Pancreas (tissue), 10 donors: ENCODE measurements around the gene ZNF273. TPM values are rescaled to one million over a fixed set of nuclear protein-coding genes. Genes with fewer than 3 reads are reported as not detected.
"Not testable (repeated sequence)": the region's sequence is repeated elsewhere in the genome, so short reads cannot be mapped to it uniquely, and the experiment has no call there.

Source experiments
- ATAC-seq, 4 donors: fragments of 200-7000 bp; cut with Tn5 transposase; one replicate each; pipeline versions ENCODE4 v1.8.0 to v1.9.1; 2020; ENCODE audit warnings: mild to moderate bottlenecking in 4 of 4, moderate library complexity in 4 of 4
- DNase-seq, 6 donors: peaks; one replicate each; pipeline ENCODE4 v3.0.0-alpha.2; 2020
- FAIRE-seq: peaks from 2 replicates; lab custom pipeline; 2012; peaks lifted over from hg19 to GRCh38; lab: Jason Lieb, UNC
- H3K27ac ChIP-seq, 4 donors: fragments of 200-600 bp; sonication (generic); 1 replicate in 3 of 4; 2 replicates in 1 of 4; pipeline versions ENCODE4 v1.5.0 to v1.8.0; 2020
- H3K27me3 ChIP-seq, 4 donors: fragments of 200-600 bp; one replicate each; pipeline ENCODE4 v1.8.0; 2021
- H3K36me3 ChIP-seq, 3 donors: fragments of 200-600 bp; sonication (generic) in 1 of 3; one replicate each; pipeline versions ENCODE4 v1.5.0 to v1.8.0; 2020 to 2021
- H3K4me1 ChIP-seq, 3 donors: fragments of 200-600 bp; one replicate each; pipeline ENCODE4 v1.8.0; 2021
- H3K4me3 ChIP-seq, 4 donors: fragments of 200-600 bp; sonication (generic) in 2 of 4; one replicate each; pipeline versions ENCODE4 v1.5.0 to v1.8.0; 2020 to 2021
- H3K9me3 ChIP-seq, 4 donors: fragments of 200-600 bp; one replicate each; pipeline ENCODE4 v1.8.0; 2021
- CTCF ChIP-seq, 4 donors: fragments of 200-600 bp; sonication (generic) in 3 of 4; IDR thresholded peaks; one replicate each; pipeline versions ENCODE4 v1.5.0 to v1.8.0; 2021; ENCODE audit warnings: antibody characterized with exemption in 4 of 4
- WGBS, 2 donors: extraction: QIAGEN DNeasy Blood & Tissue Kit; methylation state at CpG; one replicate each; pipeline ENCODE4 v1.1.7; 2013; 5-methylcytosine and 5-hydroxymethylcytosine counted together
- intact Hi-C, 3 donors: fragments of 100-400 bp; cut with DNase I; formaldehyde crosslinking; loops; one replicate each; pipeline versions ENCODE4 v1.11.1 to v1.14.2; 2022
- polyA plus RNA-seq, 2 donors: library from polyadenylated mRNA; stranded (reverse); fragments of 200-250 nt; gene quantifications; one replicate each; pipeline ENCODE4 v1.2.3, GENCODE V29; 2013
- total RNA-seq, 6 donors: library from RNA; stranded (reverse); fragmentation: NEBNext Ultra II Directional in 4 of 6; extraction: Animal tissue kit (Norgen Biotek cat#: 25700) in 4 of 6; gene quantifications; one replicate each; pipeline versions ENCODE4 v1.2.1 to v1.2.4, GENCODE V29; 2021 to 2023
- donor health status: healthy with polysubstance abuse.
- donor health status: DM: no; HTN: no; CAD: no; lungs with moderate emphysema.
- donor health status: DM: no; HTN: no; CAD: no.
- donor health status: control.
- donor health status: control.
- donor health status: Bipolar disorder and iron deficiency.
- donor health status: DM: yes; HTN: yes; CAD: no.
- donor health status: DM: no; HTN: no; CAD: no.
- donor health status: DM: no; HTN: no; CAD: no.
- donor health status: DM: yes; HTN: yes; CAD: no.

The ZNF273 gene
- total and polyA plus RNA-seq, 8 donors: 1.7 to 8.0 (median 3.6) TPM

- H3K27me3 ChIP-seq: no peaks in the 10 kb centered on the region
- no peaks in the 10 kb centered on the region for H3K9me3 ChIP-seq
- H3K4me1 ChIP-seq: no peaks in the 10 kb centered on the region
- WGBS, 2 donors: 25 to 29% methylated on average over 18 of the region's 18 CpGs
- peak overlapping the region; percentile 50 to 65 (median 60) for H3K4me3 ChIP-seq
- DNase-seq: no peak
- no peak for TF ChIP-seq CTCF (IDR thresholded peaks at IDR 0.05)
- intact Hi-C loops: no loop called here
- no peak for FAIRE-seq
- no peak overlapping the region for H3K27ac ChIP-seq
- peak in 1 of 4 donors; percentile 4 for ATAC-seq
- H3K36me3 ChIP-seq: no peaks in the 10 kb centered on the region
These were observed 13.3 kb upstream of the ZNF273 start for GRCh38 chr7:64889686-64890162.

DNA sequence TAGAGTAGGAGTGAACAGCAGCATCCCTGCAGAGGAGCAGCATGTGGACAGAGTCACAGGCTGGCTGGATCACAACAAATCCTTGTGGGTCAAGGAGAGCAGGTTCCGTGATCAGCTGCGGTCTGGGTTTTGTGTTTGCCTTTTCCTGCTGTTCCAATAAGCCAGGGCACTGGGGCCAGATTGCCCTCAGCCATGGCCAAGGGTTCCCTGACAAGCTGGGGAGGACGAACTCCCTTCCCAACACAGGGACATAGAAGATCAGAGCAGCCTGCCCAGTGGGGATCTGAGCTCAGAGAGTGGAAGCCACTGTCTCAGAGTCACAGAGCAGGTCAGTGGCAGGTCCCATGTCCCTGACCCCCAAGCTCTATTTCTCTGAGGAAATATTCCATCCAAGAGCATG, 12.8 kb upstream of the ZNF273 start:
- H3K27ac ChIP-seq, DNase-seq, H3K27me3 ChIP-seq, H3K36me3 ChIP-seq, H3K4me1 ChIP-seq, FAIRE-seq, H3K4me3 ChIP-seq, ATAC-seq, intact Hi-C loops, H3K9me3 ChIP-seq: not testable (repeated sequence)
- WGBS, 2 donors: 36 to 42% methylated on average over 3 of the region's 3 CpGs

- H3K27ac ChIP-seq: no peak overlapping the region
- no peak overlapping the region for H3K4me3 ChIP-seq
- no peaks in the 10 kb centered on the region for H3K27me3 ChIP-seq
- DNase-seq (no peak), ATAC-seq (no peak), FAIRE-seq (no peak)
- no peaks in the 10 kb centered on the region for H3K36me3 ChIP-seq
- no peaks in the 10 kb centered on the region for H3K9me3 ChIP-seq
- WGBS, 2 donors: 41 to 50% methylated on average over 2 of the region's 2 CpGs
- intact Hi-C loops: no loop called here
- no peaks in the 10 kb centered on the region for H3K4me1 ChIP-seq
- TF ChIP-seq CTCF (IDR thresholded peaks at IDR 0.05): no peak
These were observed 12.2 kb upstream of the ZNF273 start for GRCh38 chr7:64890761-64891362.

- H3K27ac ChIP-seq, H3K4me1 ChIP-seq, H3K4me3 ChIP-seq, intact Hi-C loops, H3K27me3 ChIP-seq, H3K36me3 ChIP-seq, ATAC-seq, FAIRE-seq, DNase-seq, H3K9me3 ChIP-seq: not testable (repeated sequence)
- WGBS, 2 donors: 69 to 85% methylated on average over 1 of the region's 1 CpG
These were observed 11.6 kb upstream of the ZNF273 start for GRCh38 chr7:64891363-64892081.

- no peak for TF ChIP-seq CTCF (IDR thresholded peaks at IDR 0.05)
- H3K9me3 ChIP-seq: no peaks in the 10 kb centered on the region
- no peak for DNase-seq
- H3K27ac ChIP-seq: no peak overlapping the region
- no peak overlapping the region for H3K4me3 ChIP-seq
- H3K27me3 ChIP-seq: no peaks in the 10 kb centered on the region
- intact Hi-C loops: no loop called here
- no peak for ATAC-seq
- no peaks in the 10 kb centered on the region for H3K4me1 ChIP-seq
- H3K36me3 ChIP-seq: no peaks in the 10 kb centered on the region
- FAIRE-seq: no peak
These were observed 11.0 kb upstream of the ZNF273 start for GRCh38 chr7:64892116-64892515.
